H9 (cell line): ENCODE results near the gene B4GALT6. TPM values are rescaled to one million over a fixed set of nuclear protein-coding genes. Genes with fewer than 3 reads are reported as not detected.

Experiments used
- DNase-seq: peaks from one replicate; pipeline ENCODE4 v3.0.0-alpha.2; 2017
- H2AFZ ChIP-seq: one replicate; pipeline ENCODE4 v1.6.1; 2013; ENCODE audit warnings: mild to moderate bottlenecking, low read length, control low read depth, moderate library complexity
- H2AK5ac ChIP-seq: 2 replicates; pipeline ENCODE4 v1.6.1; 2013; ENCODE audit warnings: low read length, control low read depth, mixed read lengths; ENCODE audit not compliant: insufficient read length
- H2BK120ac ChIP-seq: one replicate; pipeline ENCODE4 v1.6.1; 2013; ENCODE audit warnings: low read depth, mild to moderate bottlenecking, low read length, control low read depth, inconsistent platforms; ENCODE audit not compliant: poor library complexity, severe bottlenecking
- H2BK12ac ChIP-seq: 2 replicates; pipeline ENCODE4 v1.6.1; 2013; ENCODE audit warnings: low read length, control low read depth, mixed read lengths, low read depth; ENCODE audit not compliant: insufficient read length
- H2BK15ac ChIP-seq: 2 replicates; pipeline ENCODE4 v1.6.1; 2013; ENCODE audit warnings: low read depth, low read length, control low read depth
- H2BK20ac ChIP-seq: one replicate; pipeline ENCODE4 v1.6.1; 2013; ENCODE audit warnings: low read depth, mild to moderate bottlenecking, low read length, control low read depth, inconsistent platforms; ENCODE audit not compliant: poor library complexity, severe bottlenecking
- H2BK5ac ChIP-seq: 2 replicates; pipeline ENCODE4 v1.6.1; 2013; ENCODE audit warnings: low read length, control low read depth, mixed read lengths; ENCODE audit not compliant: insufficient read length
- H3K14ac ChIP-seq: 2 replicates; pipeline ENCODE4 v1.6.1; 2013; ENCODE audit warnings: low read length, control low read depth; ENCODE audit not compliant: insufficient read depth
- H3K18ac ChIP-seq: 2 replicates; pipeline ENCODE4 v1.6.1; 2013; ENCODE audit warnings: low read depth, mild to moderate bottlenecking, mixed read lengths, low read length, control low read depth; ENCODE audit not compliant: insufficient read length
- H3K23ac ChIP-seq: 2 replicates; pipeline ENCODE4 v1.6.1; 2013; ENCODE audit warnings: low read length, control low read depth, mixed read lengths, low read depth; ENCODE audit not compliant: insufficient read length
- H3K23me2 ChIP-seq: 2 replicates; pipeline ENCODE4 v1.6.1; 2013; ENCODE audit warnings: low read depth, mild to moderate bottlenecking, mixed read lengths, low read length, control low read depth; ENCODE audit not compliant: insufficient read length, poor library complexity, severe bottlenecking
- H3K27ac ChIP-seq: 2 replicates; pipeline ENCODE4 v1.5.1; 2013; ENCODE audit warnings: low read length, control low read depth, mixed read lengths, low read depth; ENCODE audit not compliant: insufficient read length
- H3K27me3 ChIP-seq: 2 replicates; pipeline ENCODE4 v1.6.1; 2013; ENCODE audit warnings: low read length, control low read depth, inconsistent platforms; ENCODE audit not compliant: insufficient read depth
- H3K4ac ChIP-seq: 2 replicates; pipeline ENCODE4 v1.6.1; 2013; ENCODE audit warnings: low read depth, mild to moderate bottlenecking, control low read depth, inconsistent platforms, low read length, moderate library complexity
- H3K4me1 ChIP-seq: 2 replicates; pipeline ENCODE4 v1.6.1; 2013; ENCODE audit warnings: low read length, control low read depth, inconsistent platforms; ENCODE audit not compliant: insufficient read depth
- H3K4me2 ChIP-seq: 2 replicates; pipeline ENCODE4 v1.6.1; 2013; ENCODE audit warnings: low read length, control low read depth, mixed read lengths; ENCODE audit not compliant: insufficient read length, insufficient read depth
- H3K56ac ChIP-seq: 2 replicates; pipeline ENCODE4 v1.6.1; 2013; ENCODE audit warnings: low read depth, mild to moderate bottlenecking, mixed read lengths, low read length, control low read depth; ENCODE audit not compliant: insufficient read length
- H3K79me1 ChIP-seq: 2 replicates; pipeline ENCODE4 v1.6.1; 2013; ENCODE audit warnings: low read depth, mild to moderate bottlenecking, moderate library complexity, low read length, control low read depth, inconsistent platforms; ENCODE audit not compliant: insufficient read depth, poor library complexity, severe bottlenecking
- H3K79me2 ChIP-seq: 2 replicates; pipeline ENCODE4 v1.6.1; 2013; ENCODE audit warnings: low read length, control low read depth, inconsistent platforms; ENCODE audit not compliant: insufficient read depth
- H3K9ac ChIP-seq: 2 replicates; pipeline ENCODE4 v1.6.1; 2013; ENCODE audit warnings: low read length, control low read depth, mixed read lengths; ENCODE audit not compliant: insufficient read length; ENCODE audit errors: extremely low read depth
- H3K9me3 ChIP-seq: one replicate; pipeline ENCODE4 v1.6.1; 2013; ENCODE audit warnings: low read depth, low read length, inconsistent platforms; ENCODE audit not compliant: control insufficient read depth
- H3T11ph ChIP-seq: one replicate; pipeline ENCODE4 v1.6.1; 2013; ENCODE audit warnings: mild to moderate bottlenecking, low read length, control low read depth, inconsistent platforms
- H4K20me1 ChIP-seq: one replicate; pipeline ENCODE4 v1.6.1; 2013; ENCODE audit not compliant: control insufficient read depth, insufficient read length, insufficient read depth
- H4K5ac ChIP-seq: 2 replicates; pipeline ENCODE4 v1.6.1; 2013; ENCODE audit warnings: low read depth, mild to moderate bottlenecking, mixed read lengths, low read length, control low read depth; ENCODE audit not compliant: insufficient read length
- H4K8ac ChIP-seq: replicated peaks from 2 replicates; pipeline ENCODE4 v1.6.1; 2013; ENCODE audit warnings: low read length, control low read depth, mixed read lengths, low read depth; ENCODE audit not compliant: insufficient read length
- H4K91ac ChIP-seq: 2 replicates; pipeline ENCODE4 v1.6.1; 2013; ENCODE audit warnings: low read depth, mild to moderate bottlenecking, moderate library complexity, mixed read lengths, low read length, control low read depth; ENCODE audit not compliant: insufficient read length
- H3K27ac Mint-ChIP-seq, 3 experiments: 2 replicates in 2 of 3; 3 replicates in 1 of 3; pipeline ENCODE4 v1.8.0; 2020 to 2021; ENCODE audit warnings: mixed read lengths in 3 of 3, mild to moderate bottlenecking in 1 of 3, moderate library complexity in 1 of 3
- H3K27me3 Mint-ChIP-seq: 2 replicates; pipeline ENCODE4 v1.8.0; 2021; ENCODE audit warnings: low read depth, mild to moderate bottlenecking, moderate library complexity, mixed read lengths
- H3K36me3 Mint-ChIP-seq, 3 experiments: 2 replicates in 2 of 3; 3 replicates in 1 of 3; pipeline ENCODE4 v1.8.0; 2020 to 2021; ENCODE audit warnings: low read depth in 3 of 3, mixed read lengths in 3 of 3; ENCODE audit not compliant: insufficient read depth in 1 of 3
- H3K4me1 Mint-ChIP-seq, 2 experiments: 2 replicates each; pipeline ENCODE4 v1.8.0; 2020; ENCODE audit warnings: mixed read lengths in 2 of 2
- H3K4me3 Mint-ChIP-seq, 2 experiments: 2 replicates in 1 of 2; 3 replicates in 1 of 2; pipeline ENCODE4 v1.8.0; 2020 to 2021; ENCODE audit warnings: mild to moderate bottlenecking in 2 of 2, mixed read lengths in 2 of 2, moderate library complexity in 1 of 2
- H3K9me3 Mint-ChIP-seq, 2 experiments: 2 replicates in 1 of 2; 3 replicates in 1 of 2; pipeline ENCODE4 v1.8.0; 2020; ENCODE audit warnings: mild to moderate bottlenecking in 2 of 2, mixed read lengths in 2 of 2, moderate library complexity in 1 of 2
- WGBS: extraction: QIAGEN DNeasy Blood & Tissue Kit; methylation state at CpG from one replicate; pipeline ENCODE4 v1.1.7; 2013; ENCODE audit warnings: missing lambda C conversion rate, low lambda C conversion rate, mixed read lengths; ENCODE audit not compliant: insufficient read length; ENCODE audit errors: extremely low coverage; 5-methylcytosine and 5-hydroxymethylcytosine counted together
- total RNA-seq: library from RNA; stranded (reverse); gene quantifications from 2 replicates; pipeline ENCODE4 v1.2.1, GENCODE V29; 2021
- TF ChIP-seq, protein P1 (sequence below): fragments of 200-600 bp; sonication (generic); conservative IDR thresholded peaks from 3 replicates; pipeline ENCODE4 v1.8.0; 2021; ENCODE audit warnings: antibody characterized with exemption, mild to moderate bottlenecking

The B4GALT6 gene
- total RNA-seq, 1 experiment from 2014 or later = 34.1 TPM

DNA sequence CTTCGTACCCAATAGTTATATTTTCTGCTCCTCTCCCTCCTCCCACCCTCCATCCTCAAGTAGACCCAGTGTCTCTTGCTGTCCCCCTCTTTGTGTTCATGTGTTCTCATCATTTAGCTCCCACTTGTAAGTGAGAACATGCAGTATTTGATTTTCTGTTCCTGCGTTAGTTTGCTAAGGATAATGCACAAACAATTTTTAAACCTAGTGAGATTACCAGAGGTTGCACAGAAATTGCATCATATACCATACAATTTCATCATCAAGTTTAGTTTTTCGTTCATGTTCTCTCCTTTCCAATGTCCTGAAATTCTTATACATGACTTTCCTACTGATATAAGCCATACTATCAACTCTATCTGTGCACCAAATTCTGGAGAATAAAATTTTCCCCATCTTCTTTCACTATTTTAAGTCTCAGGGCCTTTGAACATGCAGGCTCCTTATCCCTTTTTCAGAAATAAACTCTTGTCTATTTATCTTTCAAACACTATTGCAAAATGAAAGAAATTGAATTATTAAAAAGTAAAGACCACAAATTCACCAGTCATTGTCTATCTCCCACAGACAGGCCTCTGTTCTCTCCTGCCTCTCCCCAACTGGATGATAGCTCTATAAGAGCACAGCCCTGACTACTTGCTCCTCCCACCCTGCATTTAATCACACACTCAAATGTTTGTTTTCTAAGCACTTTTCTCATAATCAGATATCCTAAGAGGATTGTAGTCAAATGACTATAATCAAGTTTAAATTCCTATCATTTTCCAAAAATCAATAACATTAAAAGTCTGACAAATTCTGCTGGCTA is 27.2 kb upstream of the B4GALT6 start:
- no peak overlapping the region for H2BK5ac ChIP-seq
- H3K4me3 Mint-ChIP-seq = no peak overlapping the region
- TF ChIP-seq, protein P1, sequence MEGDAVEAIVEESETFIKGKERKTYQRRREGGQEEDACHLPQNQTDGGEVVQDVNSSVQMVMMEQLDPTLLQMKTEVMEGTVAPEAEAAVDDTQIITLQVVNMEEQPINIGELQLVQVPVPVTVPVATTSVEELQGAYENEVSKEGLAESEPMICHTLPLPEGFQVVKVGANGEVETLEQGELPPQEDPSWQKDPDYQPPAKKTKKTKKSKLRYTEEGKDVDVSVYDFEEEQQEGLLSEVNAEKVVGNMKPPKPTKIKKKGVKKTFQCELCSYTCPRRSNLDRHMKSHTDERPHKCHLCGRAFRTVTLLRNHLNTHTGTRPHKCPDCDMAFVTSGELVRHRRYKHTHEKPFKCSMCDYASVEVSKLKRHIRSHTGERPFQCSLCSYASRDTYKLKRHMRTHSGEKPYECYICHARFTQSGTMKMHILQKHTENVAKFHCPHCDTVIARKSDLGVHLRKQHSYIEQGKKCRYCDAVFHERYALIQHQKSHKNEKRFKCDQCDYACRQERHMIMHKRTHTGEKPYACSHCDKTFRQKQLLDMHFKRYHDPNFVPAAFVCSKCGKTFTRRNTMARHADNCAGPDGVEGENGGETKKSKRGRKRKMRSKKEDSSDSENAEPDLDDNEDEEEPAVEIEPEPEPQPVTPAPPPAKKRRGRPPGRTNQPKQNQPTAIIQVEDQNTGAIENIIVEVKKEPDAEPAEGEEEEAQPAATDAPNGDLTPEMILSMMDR = no peak
- H3K56ac ChIP-seq = no peak overlapping the region
- no peak overlapping the region for H3K27ac ChIP-seq
- no peak overlapping the region for H3K9ac ChIP-seq
- no peaks in the 10 kb centered on the region; the same call in 1 of the 2 replicates for H3K4me1 ChIP-seq
- H4K8ac ChIP-seq = no peak overlapping the region
- H3K4me2 ChIP-seq = no peak overlapping the region
- peaks cover 4 to 8% of the 10 kb centered on the region in 2 experiments for H3K4me1 Mint-ChIP-seq
- no peaks in the 10 kb centered on the region for H3K9me3 ChIP-seq
- no peak overlapping the region for H2AFZ ChIP-seq
- H3K14ac ChIP-seq = no peak overlapping the region
- 0 out of 7 replicates have a peak overlapping the region, but pooled peaks of 1 of the 3 experiments have one; percentile 10 for H3K27ac Mint-ChIP-seq
- no peaks in the 10 kb centered on the region; a peak in 1 of 5 replicates for H3K9me3 Mint-ChIP-seq
- no peak overlapping the region for H2AK5ac ChIP-seq
- H4K5ac ChIP-seq = no peak overlapping the region
- H3K18ac ChIP-seq = no peak overlapping the region
- H4K20me1 ChIP-seq = no peaks in the 10 kb centered on the region
- H3T11ph ChIP-seq = no peak overlapping the region
- WGBS = no CpG with 5 or more reads among the region's 3 CpGs
- H3K23me2 ChIP-seq = no peaks in the 10 kb centered on the region
- no peak overlapping the region for H2BK15ac ChIP-seq
- H3K4ac ChIP-seq = no peak overlapping the region
- H2BK20ac ChIP-seq = no peak overlapping the region
- no peaks in the 10 kb centered on the region for H3K27me3 ChIP-seq
- H2BK12ac ChIP-seq = no peak overlapping the region
- no peaks in the 10 kb centered on the region for H3K27me3 Mint-ChIP-seq
- no peak for DNase-seq
- no peak overlapping the region for H2BK120ac ChIP-seq
- H4K91ac ChIP-seq = no peak overlapping the region
- H3K36me3 Mint-ChIP-seq = peaks cover 0 to 3% (median 0%) of the 10 kb centered on the region in 3 experiments; a peak in 1 of 7 replicates
- H3K79me2 ChIP-seq = no peaks in the 10 kb centered on the region
- H3K23ac ChIP-seq = no peak overlapping the region
- no peaks in the 10 kb centered on the region for H3K79me1 ChIP-seq
